NCI-H1930 (cell line): ENCODE measurements around the gene LRRC28.

ENCODE experiments used
- DNase-seq, 2 experiments: peaks; one replicate each; lab custom pipeline; 2025; lab: John Stamatoyannopoulos, UW

The LRRC28 gene

DNA sequence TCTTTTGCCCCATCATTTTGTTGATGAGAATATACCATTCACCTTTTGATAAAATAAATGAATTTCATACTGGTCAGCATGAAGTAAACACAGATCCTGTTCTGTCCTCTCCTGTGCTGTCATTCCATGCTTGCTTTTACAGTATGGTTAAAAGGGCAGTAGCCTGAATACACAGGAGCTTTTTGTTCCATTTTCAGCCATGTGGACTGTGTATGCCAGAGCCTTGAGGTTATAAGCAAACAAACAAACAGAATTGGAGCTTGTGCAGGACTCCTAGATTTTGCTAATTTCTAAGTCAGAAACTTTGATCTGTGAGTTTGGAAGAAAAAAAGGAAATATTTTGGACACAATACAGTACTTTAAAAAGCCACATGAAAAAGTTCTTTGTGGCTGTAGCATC, 91.9 kb downstream of the LRRC28 start:
- DNase-seq: no peak

DNA sequence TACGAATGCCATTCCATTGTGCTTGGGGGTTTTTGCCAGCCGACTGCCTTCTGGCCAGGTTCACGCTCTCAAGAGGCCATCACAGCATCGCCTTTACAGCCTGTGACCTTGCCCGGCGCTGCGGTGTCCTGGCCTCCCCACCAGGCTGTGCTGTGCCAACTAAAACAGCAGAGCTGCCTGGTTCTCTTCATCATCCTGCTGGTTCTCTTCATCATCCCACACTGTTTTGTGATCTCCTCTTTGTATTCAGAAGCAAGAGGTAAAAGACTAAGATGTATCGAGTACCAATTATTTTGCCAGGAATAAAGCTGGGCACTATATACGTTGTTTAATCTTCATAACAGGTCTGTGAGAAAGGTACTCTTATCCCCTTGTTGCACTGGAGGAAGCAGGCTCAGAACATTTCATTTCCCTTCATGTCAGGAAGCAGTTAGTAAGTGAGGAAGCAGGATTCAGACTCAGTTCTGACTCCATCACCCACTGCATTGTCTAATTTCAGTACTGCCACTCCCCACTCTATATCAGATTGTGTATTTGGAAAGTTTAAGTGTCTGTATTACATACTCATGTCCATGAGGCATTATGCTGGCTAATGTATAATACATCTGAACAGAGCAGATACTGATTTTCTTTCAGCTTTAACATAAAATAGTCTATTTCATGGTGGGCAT, 92.7 kb downstream of the LRRC28 start:
- no peak for DNase-seq

DNA sequence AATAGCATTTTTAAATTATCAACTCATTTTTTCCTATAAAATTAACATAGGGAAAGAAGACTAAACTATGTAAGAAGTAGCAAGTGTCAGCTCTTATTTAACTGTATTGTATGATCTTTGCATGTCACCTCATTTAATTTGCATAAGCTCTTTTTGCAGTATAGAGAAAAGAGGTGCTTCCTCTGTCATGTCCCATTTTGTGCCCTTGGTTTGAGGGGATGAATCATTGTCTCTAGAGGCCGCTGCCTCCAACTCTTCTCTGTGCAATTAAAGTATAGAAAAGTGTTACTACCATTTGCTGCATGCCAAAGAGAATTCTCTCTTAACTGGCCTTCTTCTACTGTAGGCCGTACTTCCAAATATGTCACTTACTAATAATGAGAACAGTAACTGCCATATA, 93.4 kb downstream of the LRRC28 start:
- DNase-seq: no peak

DNA sequence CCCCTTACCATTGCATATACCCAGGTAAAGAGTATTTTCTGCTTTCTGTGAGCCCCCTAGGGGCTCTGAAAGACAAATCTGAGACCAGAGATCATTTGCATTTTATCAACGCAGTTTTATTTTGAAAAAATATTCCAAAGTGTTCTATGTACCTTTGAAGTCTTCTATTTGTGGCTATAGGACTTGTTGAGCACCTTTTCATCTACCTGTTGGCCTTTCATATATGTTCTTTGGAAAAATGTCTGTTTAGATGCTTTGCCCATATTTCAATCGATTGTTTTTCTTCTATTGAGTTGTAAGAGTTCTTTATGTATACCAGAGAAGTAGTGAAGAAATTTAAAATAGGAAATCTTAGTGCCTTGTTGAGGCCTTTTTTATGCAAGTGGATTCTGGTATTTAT, 94.0 kb downstream of the LRRC28 start:
- no peak for DNase-seq

DNA sequence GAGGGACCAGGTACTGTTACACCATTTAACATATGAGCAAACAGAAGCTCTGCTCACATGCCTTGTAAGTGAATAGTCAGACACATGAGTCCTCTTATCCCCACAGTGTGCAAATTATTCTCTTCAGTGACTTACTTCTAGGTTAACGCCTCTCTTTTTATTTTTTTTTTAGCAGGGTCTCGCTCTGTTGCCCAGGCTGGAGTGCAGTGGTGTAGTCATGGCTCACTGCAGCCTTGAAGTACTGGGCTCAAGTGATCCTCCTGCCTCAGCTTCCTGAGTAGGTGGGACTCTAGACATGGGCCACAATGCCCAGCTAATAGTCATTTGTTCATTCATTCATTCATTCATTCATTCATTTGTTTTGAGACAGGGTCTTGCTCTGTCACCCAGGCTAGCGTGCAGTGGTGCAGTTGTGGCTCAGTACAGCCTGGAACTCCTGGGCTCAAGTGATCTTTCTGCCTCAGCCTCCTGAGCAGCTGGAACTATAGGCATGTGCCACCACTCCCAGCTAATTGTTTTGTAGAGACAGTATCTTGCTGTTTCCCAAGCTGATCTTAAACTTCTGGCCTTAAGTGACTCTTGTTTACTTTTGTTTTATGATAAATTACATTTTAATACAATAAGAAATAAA, 94.7 kb downstream of the LRRC28 start:
- DNase-seq: no peak

DNA sequence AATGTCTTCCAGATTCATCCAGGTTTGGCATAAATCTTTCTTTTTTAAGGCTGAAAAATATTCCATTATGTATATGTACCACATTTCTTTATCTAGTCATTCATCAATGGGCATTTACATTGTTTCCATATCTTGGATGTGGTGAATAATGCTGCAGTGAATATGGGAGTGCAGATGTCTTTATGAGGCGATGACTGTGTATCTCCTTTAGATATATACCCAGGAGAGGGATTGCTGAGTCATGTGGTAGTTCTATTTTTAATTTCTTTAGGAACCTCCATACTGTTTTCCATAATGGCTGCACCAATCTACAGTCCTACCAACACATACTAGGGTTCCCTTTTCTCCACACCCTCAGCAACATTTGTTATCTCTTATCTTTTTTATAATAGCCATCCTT, 96.3 kb downstream of the LRRC28 start:
- no peak for DNase-seq

DNA sequence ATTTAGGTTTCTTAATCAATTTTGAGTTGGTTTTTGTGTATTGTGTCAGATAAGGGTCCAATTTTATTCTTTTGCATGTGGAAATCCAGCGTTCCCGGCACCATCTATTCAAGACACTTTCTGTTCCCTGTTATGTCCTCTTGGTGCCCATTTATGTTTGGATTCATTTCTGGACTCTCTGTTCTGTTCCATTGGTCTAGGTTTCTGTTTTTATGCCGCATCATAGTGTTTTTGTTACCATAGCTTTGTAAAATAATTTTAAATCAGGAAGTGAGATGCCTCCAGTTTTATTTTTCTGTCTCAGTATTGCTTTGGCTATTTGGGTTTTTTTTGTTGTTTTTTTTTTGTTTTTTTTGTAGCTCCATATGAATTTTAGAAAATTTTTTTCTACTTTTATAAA, 97.1 kb downstream of the LRRC28 start:
- DNase-seq: no peak

DNA sequence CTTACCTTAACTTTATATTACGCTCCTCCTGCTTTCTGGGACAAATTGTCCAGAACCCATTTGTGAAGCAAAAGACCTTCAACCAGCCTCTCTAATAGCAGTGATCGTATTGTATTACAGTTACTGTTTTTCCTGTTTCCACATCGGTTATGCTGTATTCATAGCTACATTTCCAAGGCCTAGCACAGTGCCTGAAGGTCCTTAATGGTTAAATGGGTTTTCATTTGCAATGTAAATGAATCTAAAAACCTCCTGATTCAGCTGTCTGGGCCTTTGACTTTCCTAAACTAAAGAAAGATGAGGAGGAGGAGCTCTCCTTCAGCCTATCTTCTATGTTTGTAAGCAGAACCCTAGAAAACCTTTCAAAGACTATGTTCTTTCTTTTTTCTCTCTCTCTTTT, 99.1 kb downstream of the LRRC28 start:
- no peak for DNase-seq

DNA sequence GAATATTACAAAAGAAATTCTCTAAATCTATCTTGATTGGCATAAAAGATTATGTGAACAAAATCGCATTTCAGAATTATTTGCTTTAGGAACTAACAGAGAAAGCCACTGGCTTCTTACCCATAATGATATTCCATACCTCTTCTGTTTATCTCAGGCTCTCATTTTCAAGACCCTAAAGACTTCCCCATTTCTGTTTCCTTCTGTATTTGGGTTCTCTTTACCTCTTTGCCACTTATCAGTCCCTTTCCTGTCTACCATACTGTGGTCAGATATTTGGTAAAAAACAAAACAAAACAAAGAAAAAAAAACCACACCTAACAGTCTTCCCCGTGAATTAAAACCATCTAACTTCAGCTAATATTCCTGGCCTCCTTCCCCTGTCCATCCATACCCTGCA, 108.5 kb downstream of the LRRC28 start:
- DNase-seq: no peak

DNA sequence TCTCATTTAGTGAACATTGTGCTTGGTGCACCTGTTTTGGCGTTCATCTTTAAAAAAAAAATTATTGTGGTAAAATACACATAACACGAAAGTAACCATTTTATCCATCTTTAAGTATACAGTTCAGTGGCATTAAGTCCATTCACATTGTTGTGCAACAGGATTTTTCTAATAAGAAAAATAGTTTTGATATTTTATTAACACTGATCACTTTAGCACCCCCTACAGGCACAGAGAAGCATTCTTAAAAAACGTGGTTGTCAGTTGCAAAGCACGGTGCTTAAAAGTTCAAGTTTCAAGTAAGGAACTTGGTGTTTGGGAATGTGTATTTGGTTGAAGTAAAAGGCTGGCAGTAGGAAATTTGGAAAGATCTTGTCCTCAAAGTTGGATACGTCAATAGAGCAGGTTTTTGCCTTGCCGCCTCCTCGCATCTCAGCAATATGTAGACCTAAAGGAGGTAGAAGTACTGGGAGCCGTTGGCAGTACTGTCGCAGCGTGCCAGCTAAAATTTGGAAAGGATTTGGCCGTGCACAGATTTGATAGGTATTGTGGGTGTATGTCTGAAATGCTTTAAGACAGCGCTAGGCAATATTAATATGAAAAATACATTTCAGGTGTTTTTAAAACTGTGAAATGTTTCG, 110.4 kb downstream of the LRRC28 start:
- DNase-seq: no peak

DNA sequence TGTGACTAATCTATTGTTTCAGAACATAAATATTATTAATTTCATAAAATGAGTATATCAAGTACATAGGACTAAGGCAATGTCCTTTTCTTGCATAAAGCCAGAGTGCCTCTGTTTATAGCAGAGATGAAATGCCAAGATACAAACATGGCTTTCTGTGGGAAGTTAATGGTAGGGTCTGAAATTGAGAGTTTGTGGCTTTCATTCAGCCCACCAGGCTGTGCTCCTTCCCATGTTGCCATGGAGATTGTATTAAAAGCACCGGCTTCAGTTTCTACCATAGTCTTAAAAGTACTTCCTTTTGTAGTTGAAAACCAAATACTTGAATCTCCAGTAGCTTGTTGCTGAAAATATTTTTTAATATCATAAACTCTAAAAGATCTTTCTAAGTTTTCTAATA, 114.0 kb downstream of the LRRC28 start:
- DNase-seq: no peak

DNA sequence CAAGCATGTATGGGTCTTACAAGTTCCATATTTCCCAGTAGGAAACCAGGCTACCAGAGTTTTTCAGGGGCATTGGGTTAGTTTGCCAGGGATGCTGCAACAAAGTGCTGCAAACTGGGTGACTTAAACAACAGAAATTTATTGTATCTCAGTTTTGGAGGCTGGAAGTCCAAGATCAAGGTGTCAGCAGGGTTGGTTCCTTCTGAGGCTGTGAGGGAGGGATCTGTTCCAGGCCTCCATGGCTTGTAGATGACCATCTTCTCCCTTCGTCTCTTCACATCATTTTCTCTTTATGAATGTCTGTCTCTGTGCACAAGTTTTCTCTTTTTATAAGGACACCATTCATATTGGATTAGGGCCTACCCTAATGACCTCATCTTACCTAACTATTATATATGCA, 114.7 kb downstream of the LRRC28 start:
- DNase-seq: no peak

DNA sequence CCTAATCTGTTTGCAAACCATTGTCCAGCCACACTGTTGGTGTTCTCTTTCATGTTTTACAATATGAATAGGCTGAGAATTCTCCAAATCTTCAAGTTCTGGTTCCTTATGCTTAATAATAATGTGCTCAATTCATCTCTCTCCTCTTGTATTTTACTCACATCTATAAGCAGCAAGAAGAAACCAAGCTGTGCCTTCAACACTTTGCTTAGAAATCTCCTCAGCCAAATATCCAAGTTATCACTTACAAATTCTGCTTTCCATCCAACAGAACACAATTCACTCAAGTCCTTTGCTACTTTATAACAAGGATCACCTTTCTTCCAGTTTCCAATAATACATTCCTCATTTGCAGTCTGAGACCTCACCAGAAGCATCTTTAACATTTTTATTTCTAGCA, 117.5 kb downstream of the LRRC28 start:
- DNase-seq: no peak

DNA sequence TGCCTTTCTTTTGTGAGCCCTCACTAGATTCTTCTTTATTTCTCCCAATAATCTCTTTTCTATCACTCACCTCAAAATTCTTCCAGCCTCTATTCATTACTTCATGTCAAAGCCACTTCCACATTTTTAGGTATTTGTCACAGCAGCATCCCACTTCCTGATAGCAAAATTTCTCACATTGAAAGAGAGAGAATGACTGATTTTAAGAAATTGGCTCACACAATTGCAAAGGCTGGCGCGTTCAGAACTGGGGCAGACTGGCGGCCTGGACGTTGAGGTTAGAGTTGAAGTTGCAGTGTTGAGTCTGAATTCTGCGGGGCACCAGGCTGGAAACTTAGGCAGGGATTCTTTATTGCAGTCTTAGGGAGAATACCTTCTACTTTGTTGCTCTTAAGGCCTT, 117.9 kb downstream of the LRRC28 start:
- no peak for DNase-seq

DNA sequence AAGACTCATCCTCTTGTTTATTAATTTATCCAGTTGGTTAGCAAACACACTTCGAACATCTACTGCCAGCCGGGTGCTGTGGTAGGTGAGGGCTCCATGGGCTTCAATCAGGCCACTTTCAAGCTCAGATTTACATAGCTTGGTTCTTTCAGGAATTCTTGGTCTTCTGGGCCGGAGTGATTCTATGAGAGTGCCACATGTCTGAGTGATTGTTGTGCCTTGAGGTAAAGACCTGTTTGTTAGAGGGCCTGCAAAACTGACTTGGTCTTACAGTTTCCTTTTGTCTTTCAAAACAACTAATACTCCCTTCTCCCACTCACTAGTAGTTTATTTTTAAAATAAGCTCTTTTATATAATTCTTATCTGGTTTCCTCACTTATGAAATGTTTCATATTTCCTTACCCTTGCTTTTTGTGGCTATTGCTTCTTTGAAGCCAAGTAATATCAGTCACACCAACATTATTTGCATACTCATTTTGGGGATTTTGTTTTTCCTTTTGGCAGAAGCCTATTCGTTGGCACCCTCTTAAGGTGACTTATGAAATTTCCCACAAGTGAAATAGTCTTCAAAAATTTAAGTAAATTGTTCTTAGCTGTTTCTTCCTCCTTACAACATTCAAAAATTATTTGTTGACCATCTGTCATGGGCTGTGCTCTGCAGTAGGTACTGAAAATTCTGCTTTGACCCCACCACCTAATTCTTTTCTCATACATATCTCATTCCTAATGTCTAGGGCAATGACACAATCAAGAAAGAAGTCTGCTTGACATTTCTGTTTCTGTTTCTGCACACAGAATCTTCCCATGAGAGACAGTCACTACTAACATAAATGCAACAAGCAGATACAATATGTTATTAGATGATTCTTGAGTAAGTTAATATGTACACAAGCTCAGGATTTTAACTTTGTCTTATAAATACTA, 120.2 kb downstream of the LRRC28 start:
- no peak for DNase-seq

DNA sequence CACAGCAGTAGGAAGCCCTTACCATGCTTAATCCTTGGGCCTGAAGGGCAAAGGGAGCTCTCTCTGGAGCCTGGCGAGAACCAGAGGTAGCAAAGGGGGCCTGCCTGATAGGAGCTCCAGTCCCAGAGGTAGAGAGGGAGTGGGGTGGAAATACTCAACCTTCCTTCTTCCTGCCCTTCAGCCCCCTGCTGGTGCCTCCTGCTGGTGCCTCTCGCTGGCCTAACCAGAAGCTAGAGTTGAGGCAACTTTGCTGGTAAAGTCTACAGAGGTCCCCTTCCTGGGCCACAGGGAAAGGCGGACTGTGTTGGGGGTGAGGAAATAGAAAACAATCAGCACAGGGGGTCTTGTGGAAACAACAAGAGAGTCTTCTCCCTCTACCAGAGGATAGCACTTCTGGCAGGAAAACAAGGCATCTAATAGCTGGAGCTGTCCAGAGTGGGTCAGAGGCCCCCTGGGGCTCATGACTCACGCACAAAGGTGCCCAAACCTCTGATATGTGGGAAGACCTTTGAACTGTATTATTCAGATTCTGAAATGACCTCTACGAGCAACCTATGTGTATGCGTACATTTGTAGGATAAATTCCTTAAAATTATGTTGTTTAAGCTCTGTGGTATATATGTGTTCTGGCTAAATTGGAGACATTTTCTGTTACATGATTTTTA, 133.9 kb downstream of the LRRC28 start:
- no peak for DNase-seq

DNA sequence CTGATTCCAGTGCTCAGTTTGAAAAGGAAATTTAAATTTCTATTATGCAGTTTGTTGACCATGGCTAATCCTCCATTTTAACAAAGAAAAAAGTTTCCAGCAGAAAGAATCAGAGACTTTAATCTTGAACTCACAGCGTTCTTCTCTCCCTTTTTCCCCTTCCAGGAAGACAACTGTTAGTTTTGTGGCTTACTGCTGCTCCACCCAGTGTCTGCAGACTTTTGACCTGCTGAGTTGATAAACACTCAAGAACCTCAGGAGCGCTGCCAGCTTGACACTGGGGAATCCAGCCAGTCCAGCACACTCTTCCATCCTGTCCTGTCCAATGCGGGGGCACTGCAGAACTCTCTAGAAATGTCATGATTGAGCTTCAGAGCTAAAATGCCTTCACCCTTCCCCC, 134.6 kb downstream of the LRRC28 start:
- no peak for DNase-seq

DNA sequence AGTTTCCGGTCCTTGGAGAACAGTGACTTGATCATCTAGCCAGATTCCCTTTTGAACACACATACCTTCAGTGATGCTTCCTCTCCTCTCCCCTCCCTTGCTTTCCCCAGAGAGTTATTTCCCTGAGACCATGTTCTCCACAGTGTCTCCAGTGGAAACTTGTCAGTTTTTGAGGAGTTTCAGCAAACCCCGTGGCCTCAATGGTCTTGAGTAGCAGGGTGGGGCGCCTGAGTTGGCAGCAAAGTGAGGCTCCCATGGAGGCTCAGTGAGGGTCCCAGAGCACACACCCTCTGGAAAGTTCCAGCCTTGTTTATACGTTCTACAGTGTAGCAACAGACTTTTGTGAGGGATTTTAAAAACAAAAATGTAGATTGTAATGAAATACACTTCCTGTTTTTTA, 135.1 kb downstream of the LRRC28 start:
- no peak for DNase-seq

DNA sequence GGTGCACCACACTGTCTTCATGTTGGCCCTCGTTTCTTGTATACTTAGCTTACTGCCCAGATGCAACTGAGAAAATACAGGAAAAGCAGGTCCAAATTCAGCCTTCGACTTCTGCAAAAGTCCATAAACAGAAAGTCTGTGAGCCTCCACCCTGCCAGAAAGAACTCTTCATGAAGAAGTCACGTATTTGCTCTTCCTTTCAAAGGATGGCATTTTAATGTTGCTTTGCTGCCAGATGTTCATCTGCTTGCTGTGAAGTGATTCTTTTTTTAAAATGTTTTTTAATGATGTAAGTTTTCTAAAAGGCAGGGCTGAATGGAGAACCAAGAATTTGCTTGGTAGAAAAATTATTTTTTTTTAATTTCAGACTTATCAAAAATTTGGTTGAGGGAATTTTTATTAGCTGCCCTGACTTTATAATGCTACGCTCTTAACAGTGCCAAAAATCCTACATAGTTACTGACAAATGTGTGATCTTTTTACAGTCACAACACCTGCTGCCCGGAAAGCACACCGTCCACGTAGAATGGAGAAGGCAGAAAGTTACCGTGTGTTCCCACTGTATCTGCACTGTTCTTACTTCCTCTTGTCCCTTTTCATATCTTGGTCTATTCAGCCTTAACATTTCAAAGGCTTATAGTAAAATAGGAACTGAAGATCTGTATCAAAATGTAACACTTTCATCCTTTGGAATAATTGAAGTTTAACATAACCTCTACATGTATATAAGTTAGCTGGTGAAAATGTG, 136.3 kb downstream of the LRRC28 start:
- DNase-seq: no peak

DNA sequence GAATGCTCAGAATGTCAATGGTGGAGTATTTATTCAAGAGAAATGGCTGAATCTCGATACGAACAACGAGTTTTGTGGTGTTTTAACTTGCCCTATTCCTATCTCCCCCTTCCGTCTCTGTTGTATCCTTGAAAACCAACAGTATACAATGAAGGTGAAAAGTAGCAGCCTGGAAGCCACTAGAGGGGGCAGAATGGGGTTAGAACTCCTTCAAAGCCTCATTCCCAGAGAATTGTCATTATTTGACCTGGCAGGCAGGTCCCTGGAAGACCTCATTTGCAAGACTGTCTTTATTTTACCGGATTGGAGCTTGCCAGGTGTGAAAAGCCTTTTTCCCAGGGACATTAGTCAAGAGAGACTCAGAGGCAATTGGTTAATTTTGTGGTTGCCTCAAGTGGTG, 139.4 kb downstream of the LRRC28 start:
- DNase-seq: no peak

DNA sequence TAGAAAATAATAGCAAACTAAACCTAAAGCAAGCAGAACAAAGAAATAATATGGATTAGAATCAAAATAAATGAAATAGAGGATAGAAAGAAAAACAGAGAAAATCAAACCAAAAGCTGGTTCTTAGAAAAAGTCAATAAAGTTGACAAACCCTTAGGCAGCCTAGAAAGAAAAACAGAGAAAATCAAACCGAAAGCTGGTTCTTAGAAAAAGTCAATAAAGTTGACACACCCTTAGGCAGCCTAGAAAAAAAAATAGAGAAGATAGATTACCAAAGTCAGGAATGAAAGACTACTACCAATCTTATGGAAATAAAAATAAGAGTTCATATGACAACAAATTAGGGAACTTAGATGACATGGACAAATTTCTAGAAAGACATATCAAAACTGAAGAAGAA, 142.4 kb downstream of the LRRC28 start:
- DNase-seq: no peak
